Measurements from ENCODE around the gene WFIKKN1. TPM values are rescaled to one million over a fixed set of nuclear protein-coding genes. Genes with fewer than 3 reads are reported as not detected.

Gene WFIKKN1
- total and polyA plus RNA-seq, 8 donors, result 0.11 to 1.4 (median 0.52) TPM

GRCh38 chr16:651844-652243, 21.1 kb downstream of the WFIKKN1 start:
- Histone ChIP-seq H3K27me3 (no peaks in the 10 kb centered on the region), H3K27ac (no peak overlapping the region), H3K36me3 (peaks cover 0 to 46% of the 10 kb centered on the region in 2 donors), H3K9me3 (no peaks in the 10 kb centered on the region), H3K4me3 (no peak overlapping the region), H3K4me1 (peaks cover 19 to 36% of the 10 kb centered on the region in 2 donors)
- no peak for DNase-seq
- intact Hi-C loops (cut with DNase I), result no loop called here
- no peak for ATAC-seq
- TF ChIP-seq, protein P1, sequence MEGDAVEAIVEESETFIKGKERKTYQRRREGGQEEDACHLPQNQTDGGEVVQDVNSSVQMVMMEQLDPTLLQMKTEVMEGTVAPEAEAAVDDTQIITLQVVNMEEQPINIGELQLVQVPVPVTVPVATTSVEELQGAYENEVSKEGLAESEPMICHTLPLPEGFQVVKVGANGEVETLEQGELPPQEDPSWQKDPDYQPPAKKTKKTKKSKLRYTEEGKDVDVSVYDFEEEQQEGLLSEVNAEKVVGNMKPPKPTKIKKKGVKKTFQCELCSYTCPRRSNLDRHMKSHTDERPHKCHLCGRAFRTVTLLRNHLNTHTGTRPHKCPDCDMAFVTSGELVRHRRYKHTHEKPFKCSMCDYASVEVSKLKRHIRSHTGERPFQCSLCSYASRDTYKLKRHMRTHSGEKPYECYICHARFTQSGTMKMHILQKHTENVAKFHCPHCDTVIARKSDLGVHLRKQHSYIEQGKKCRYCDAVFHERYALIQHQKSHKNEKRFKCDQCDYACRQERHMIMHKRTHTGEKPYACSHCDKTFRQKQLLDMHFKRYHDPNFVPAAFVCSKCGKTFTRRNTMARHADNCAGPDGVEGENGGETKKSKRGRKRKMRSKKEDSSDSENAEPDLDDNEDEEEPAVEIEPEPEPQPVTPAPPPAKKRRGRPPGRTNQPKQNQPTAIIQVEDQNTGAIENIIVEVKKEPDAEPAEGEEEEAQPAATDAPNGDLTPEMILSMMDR (IDR thresholded peaks at IDR 0.05), result no peak

DNA sequence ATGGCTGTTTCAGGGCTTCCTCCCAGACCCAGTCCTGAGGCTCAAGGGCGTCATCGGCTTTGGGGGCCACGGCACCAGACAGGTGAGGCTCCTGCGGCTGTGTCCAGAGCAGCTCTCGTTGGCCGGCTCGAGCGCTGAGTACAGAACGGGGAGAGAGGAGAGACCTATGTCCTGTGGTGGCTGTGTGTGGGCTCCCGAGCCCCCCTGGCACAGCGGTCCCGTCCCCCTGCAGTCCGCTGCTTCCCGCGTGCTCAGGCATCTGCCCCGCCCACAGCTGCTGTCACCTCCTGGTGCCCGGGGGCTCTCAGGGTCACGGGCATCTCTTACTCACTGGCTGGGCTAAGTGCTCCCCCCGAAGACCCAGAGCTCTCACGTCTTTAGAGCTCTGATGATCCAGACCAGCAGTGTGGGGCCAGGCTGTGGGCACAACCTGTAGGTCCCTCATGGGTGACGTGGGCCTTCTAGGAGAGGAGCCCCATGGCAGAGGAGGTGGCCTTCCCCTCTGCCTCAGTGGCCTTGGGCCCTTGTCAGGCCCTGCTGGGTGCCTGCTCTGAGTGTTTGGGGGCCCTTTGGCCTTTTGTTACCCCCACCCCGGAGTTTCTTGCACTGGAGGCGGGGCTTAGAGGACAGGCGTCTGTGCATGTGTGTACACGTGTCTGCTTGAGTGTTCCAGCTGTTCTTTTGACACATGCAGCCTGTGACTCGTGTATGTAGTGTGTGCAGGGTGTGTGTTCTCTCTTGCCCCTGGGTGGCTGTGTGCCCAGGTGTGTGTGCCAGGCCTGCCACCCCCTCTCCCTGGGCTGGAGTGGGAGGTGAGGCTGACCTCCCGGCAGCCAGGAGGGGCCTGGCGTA, 21.9 kb downstream of the WFIKKN1 start:
- TF ChIP-seq, protein P1 (IDR thresholded peaks at IDR 0.05), result no peak
- intact Hi-C loops (cut with DNase I), result no loop called here
- no peaks in the 10 kb centered on the region for H3K27me3 ChIP-seq
- ATAC-seq (no peak), DNase-seq (no peak)
- no peaks in the 10 kb centered on the region for H3K9me3 ChIP-seq
- peaks cover 17 to 28% of the 10 kb centered on the region in 2 donors for H3K4me1 ChIP-seq
- no peak overlapping the region for H3K4me3 ChIP-seq
- H3K27ac ChIP-seq, result no peak overlapping the region
- H3K36me3 ChIP-seq, result peaks cover 0 to 54% of the 10 kb centered on the region in 2 donors

DNA sequence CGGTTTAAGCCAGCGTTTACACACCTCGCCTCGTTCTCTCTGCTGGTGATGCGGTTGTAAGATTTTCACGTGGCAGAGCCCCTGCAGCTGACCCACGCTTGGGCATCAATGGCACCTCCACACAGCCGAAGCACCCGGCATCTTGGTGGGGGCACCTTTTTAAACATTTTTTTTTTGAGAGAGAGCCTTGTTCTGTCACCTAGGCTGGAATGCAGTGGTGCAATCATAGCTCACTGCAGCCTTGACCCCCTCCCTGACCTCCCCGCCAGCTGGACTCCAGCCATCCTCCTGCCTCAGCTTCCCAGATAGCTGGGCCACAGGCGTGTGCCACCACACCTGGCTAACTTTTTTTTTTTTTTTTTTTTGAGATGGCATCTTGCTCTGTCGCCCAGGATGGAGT, 23.2 kb downstream of the WFIKKN1 start:
- Histone ChIP-seq H3K4me3 (no peak overlapping the region), H3K4me1 (peaks cover 8 to 14% of the 10 kb centered on the region in 2 donors), H3K9me3 (no peaks in the 10 kb centered on the region), H3K27ac (no peak overlapping the region), H3K36me3 (peaks cover 0 to 67% of the 10 kb centered on the region in 2 donors), H3K27me3 (no peaks in the 10 kb centered on the region)
- intact Hi-C loops (cut with DNase I), result no loop called here
- ATAC-seq, result no peak
- TF ChIP-seq, protein P1 (IDR thresholded peaks at IDR 0.05), result no peak
- no peak for DNase-seq

- no peak for DNase-seq
- H3K9me3 ChIP-seq, result no peaks in the 10 kb centered on the region
- no peaks in the 10 kb centered on the region for H3K27me3 ChIP-seq
- peaks cover 0 to 56% of the 10 kb centered on the region in 2 donors for H3K36me3 ChIP-seq
- H3K27ac ChIP-seq, result no peak overlapping the region
- no peak for ATAC-seq
- no peak overlapping the region for H3K4me3 ChIP-seq
- TF ChIP-seq, protein P1 (IDR thresholded peaks at IDR 0.05), result no peak
- intact Hi-C loops (cut with DNase I), result no loop called here
- peaks cover 3 to 17% of the 10 kb centered on the region in 2 donors for H3K4me1 ChIP-seq
These were observed 26.7 kb downstream of the WFIKKN1 start for GRCh38 chr16:657487-657886.

DNA sequence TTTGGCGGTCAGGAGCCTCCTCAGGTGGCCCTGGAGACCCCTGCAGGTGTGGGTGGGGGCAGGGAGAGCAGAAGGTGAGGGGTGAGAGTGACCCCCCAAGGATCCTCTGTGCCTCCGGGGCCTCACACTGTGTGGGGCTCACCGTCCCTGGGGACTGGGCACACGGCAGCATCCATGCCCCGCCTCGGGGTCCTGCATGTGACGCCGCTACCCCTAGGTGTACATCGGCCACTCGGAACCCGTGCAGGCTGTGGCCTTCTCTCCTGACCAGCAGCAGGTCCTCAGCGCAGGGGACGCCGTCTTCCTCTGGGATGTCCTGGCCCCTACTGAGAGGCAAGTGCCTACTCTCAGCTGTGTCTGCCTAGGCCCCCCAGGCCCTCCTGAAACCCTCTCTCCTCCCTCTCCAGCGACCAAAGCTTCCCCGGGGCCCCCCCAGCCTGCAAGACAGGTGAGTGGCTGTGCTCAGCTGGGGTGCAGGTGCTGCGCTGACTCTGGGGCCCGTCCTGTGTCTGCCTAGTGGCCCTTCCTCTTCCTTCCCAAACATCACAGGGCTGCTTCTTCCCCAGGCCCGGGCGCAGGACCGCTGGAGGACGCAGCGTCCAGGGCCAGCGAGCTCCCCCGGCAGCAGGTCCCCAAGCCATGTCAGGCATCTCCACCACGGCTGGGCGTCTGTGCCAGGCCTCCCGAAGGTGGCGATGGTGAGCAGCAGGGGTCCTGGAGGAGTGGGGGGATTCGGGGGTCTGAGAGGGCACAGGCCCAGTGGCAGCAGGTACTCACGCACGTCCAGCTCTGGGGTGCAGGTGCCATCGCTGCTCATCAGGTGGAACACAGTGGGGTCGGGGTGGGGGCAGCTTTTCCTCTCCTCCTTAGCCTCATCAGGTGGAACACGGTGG, 28.1 kb downstream of the WFIKKN1 start:
- TF ChIP-seq, protein P1 (IDR thresholded peaks at IDR 0.05), result no peak
- peaks cover 0 to 48% of the 10 kb centered on the region in 2 donors for H3K36me3 ChIP-seq
- intact Hi-C loops (cut with DNase I), result no loop called here

More for the DNA sequence above, 28.1 kb downstream of the WFIKKN1 start:
- ATAC-seq, result no peak
- DNase-seq, result no peak
- Histone ChIP-seq H3K9me3 (no peaks in the 10 kb centered on the region), H3K27ac (no peak overlapping the region), H3K4me3 (no peak overlapping the region), H3K4me1 (peaks cover 3 to 17% of the 10 kb centered on the region in 2 donors), H3K27me3 (no peaks in the 10 kb centered on the region)

Data from left lung (tissue), 10 donors.